Psoas muscle (tissue), 8 donors: ENCODE results near the gene PPP1R9B. TPM values are rescaled to one million over a fixed set of nuclear protein-coding genes. Genes with fewer than 3 reads are reported as not detected.

Source experiments
- ATAC-seq, 4 donors: fragments of 200-7000 bp; cut with Tn5 transposase; one replicate each; pipeline ENCODE4 v1.9.1; 2020; ENCODE audit warnings: moderate library complexity in 3 of 4, mild to moderate bottlenecking in 2 of 4
- DNase-seq, 2 donors: peaks; one replicate each; pipeline ENCODE4 v3.0.0-alpha.2; 2020
- H3K27ac ChIP-seq: fragments of 200-600 bp; one replicate; pipeline ENCODE4 v1.8.0; 2022
- H3K27me3 ChIP-seq, 3 donors: fragments of 200-600 bp in 1 of 3; one replicate each; pipeline versions ENCODE4 v1.6.1 to v1.8.0; 2013 to 2022; ENCODE audit warnings: low read length in 2 of 3, mild to moderate bottlenecking in 2 of 3, moderate library complexity in 1 of 3; ENCODE audit not compliant: insufficient read depth in 3 of 3
- H3K36me3 ChIP-seq, 2 donors: fragments of 200-600 bp in 1 of 2; one replicate each; pipeline versions ENCODE4 v1.6.1 to v1.8.0; 2013 to 2022; ENCODE audit warnings: low read depth in 1 of 2, mild to moderate bottlenecking in 1 of 2, moderate library complexity in 1 of 2; ENCODE audit not compliant: insufficient read depth in 1 of 2
- H3K4me1 ChIP-seq: fragments of 200-600 bp; one replicate; pipeline ENCODE4 v1.8.0; 2022
- H3K4me3 ChIP-seq: fragments of 200-600 bp; one replicate; pipeline ENCODE4 v1.8.0; 2022; ENCODE audit warnings: mild to moderate bottlenecking
- H3K9me3 ChIP-seq: fragments of 200-600 bp; one replicate; pipeline ENCODE4 v1.8.0; 2022
- WGBS, 3 donors: extraction: QIAGEN DNeasy Blood & Tissue Kit; methylation state at CpG; one replicate each; pipeline versions ENCODE4 v1.1.6 to v1.1.7; 2013; 5-methylcytosine and 5-hydroxymethylcytosine counted together
- intact Hi-C, 2 donors: fragments of 100-400 bp; cut with DNase I; formaldehyde crosslinking; loops; one replicate each; pipeline versions ENCODE4 v1.11.0 to v1.14.2; 2022
- polyA plus RNA-seq, 3 donors: library from polyadenylated mRNA; stranded (reverse); fragments of 200-250 nt; gene quantifications; one replicate each; pipeline ENCODE4 v1.2.3, GENCODE V29; 2013
- total RNA-seq, 4 donors: library from RNA; stranded (reverse); fragmentation: NEBNext Ultra II Directional in 2 of 4; extraction: Animal tissue kit (Norgen Biotek cat#: 25700) in 2 of 4; gene quantifications; one replicate each; pipeline versions ENCODE4 v1.2.1 to v1.2.4, GENCODE V29; 2021 to 2023
- TF ChIP-seq, protein P1 (sequence below): fragments of 200-600 bp; IDR thresholded peaks from one replicate; pipeline ENCODE4 v1.8.0; 2022; ENCODE audit warnings: antibody characterized with exemption
- donor health status: healthy with polysubstance abuse.
- donor health status: DM: no; HTN: no; CAD: no; lungs with moderate emphysema.
- donor health status: Bipolar disorder and iron deficiency.
- donor health status: healthy.
- donor health status: DM: yes; HTN: yes; CAD: no.
- donor health status: DM: no; HTN: no; CAD: no.
- donor health status: DM: no; HTN: no; CAD: no.
- donor health status: DM: yes; HTN: yes; CAD: no.

The PPP1R9B gene
- total and polyA plus RNA-seq, 7 donors, result 7.0 to 26.5 (median 15.1) TPM

- TF ChIP-seq, protein P1, sequence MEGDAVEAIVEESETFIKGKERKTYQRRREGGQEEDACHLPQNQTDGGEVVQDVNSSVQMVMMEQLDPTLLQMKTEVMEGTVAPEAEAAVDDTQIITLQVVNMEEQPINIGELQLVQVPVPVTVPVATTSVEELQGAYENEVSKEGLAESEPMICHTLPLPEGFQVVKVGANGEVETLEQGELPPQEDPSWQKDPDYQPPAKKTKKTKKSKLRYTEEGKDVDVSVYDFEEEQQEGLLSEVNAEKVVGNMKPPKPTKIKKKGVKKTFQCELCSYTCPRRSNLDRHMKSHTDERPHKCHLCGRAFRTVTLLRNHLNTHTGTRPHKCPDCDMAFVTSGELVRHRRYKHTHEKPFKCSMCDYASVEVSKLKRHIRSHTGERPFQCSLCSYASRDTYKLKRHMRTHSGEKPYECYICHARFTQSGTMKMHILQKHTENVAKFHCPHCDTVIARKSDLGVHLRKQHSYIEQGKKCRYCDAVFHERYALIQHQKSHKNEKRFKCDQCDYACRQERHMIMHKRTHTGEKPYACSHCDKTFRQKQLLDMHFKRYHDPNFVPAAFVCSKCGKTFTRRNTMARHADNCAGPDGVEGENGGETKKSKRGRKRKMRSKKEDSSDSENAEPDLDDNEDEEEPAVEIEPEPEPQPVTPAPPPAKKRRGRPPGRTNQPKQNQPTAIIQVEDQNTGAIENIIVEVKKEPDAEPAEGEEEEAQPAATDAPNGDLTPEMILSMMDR, result no peak
- ATAC-seq, result no peak
- Histone ChIP-seq H3K36me3 (peaks cover 0 to 44% of the 10 kb centered on the region in 2 donors), H3K4me1 (peaks cover 70% of the 10 kb centered on the region), H3K4me3 (peak overlapping the region; percentile 71), H3K27ac (peak overlapping the region; percentile 69), H3K27me3 (no peaks in the 10 kb centered on the region), H3K9me3 (no peaks in the 10 kb centered on the region)
- DNase-seq, result peak; percentile 13 to 48
- WGBS, 3 donors, result 47 to 59% (median 56%) methylated on average over 13 of the region's 13 CpGs
- intact Hi-C loops, result loop anchor here (5.0 kb wide), 2 partner anchors 36 to 71 kb away; partner anchors contain the start of genes SAMD14 (in 2 of the 2) and PDK2 (in 1 of the 2)
Measured at GRCh38 chr17:50168319-50168718, 17.8 kb upstream of the PPP1R9B start.

- DNase-seq (peak; percentile 15 to 48), ATAC-seq (no peak)
- no peaks in the 10 kb centered on the region for H3K9me3 ChIP-seq
- peak overlapping the region; percentile 71 for H3K4me3 ChIP-seq
- H3K4me1 ChIP-seq, result peaks cover 63% of the 10 kb centered on the region
- 31 to 56% (median 38%) methylated on average over 15 to 19 of the region's 19 CpGs for WGBS, 3 donors
- peaks cover 0 to 40% of the 10 kb centered on the region in 2 donors for H3K36me3 ChIP-seq
- TF ChIP-seq, protein P1, result no peak
- H3K27me3 ChIP-seq, result no peaks in the 10 kb centered on the region
- peak overlapping the region; percentile 69 for H3K27ac ChIP-seq
- intact Hi-C loops, result loop anchor here (5.0 kb wide), 2 partner anchors 35 to 70 kb away; partner anchors contain the start of genes SAMD14 (in 2 of the 2) and PDK2 (in 1 of the 2)
Measured at GRCh38 chr17:50167371-50167770, 16.9 kb upstream of the PPP1R9B start.

- intact Hi-C loops, result loop anchor here (5.0 kb wide), 2 partner anchors 34 to 69 kb away; partner anchors contain the start of genes SAMD14 (in 2 of the 2) and PDK2 (in 1 of the 2)
- TF ChIP-seq, protein P1, result no peak
- DNase-seq (peak in 1 of 2 donors; percentile 6), ATAC-seq (peak in 3 of 4 donors; percentile 0 to 1 (median 1))
- Histone ChIP-seq H3K4me3 (peak overlapping the region; percentile 80), H3K4me1 (peaks cover 60% of the 10 kb centered on the region), H3K36me3 (peaks cover 0 to 33% of the 10 kb centered on the region in 2 donors), H3K27ac (peak overlapping the region; percentile 99), H3K9me3 (no peaks in the 10 kb centered on the region), H3K27me3 (no peaks in the 10 kb centered on the region)
- 24 to 39% (median 24%) methylated on average over 7 of the region's 7 CpGs for WGBS, 3 donors
Measured at GRCh38 chr17:50166518-50167181, 16.2 kb upstream of the PPP1R9B start.

DNA sequence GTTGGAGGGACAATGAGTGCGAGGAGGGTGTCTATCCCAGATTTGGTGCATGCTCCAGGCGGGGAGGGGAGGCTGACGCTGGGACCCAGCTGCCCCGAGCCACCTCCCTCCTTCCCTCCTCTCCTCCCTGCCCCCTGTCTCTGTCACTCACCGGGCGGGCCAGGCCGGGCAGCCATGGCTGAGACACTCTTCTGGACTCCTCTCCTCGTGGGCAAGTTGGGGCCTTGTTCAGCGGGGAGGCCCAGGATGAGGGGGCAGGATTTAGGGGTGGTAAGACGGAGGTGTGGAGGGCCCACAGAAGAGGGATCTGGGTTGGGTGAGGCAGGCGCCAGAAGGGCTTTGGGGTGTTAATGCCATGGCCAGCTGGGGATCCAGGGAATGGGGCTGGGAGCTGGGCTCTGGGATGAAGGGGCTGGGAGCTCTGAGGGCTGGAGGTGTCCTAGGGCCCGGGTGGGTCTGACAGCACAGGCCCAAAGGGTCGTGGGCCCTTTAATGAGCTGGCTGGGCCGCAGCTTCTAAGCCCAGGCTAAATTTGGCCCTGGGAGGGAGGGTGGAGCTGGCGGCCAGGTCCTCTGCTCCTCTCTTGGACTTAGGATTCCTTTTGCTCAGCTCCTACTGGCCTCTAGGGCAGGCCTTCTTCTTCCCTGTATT lies 15.5 kb upstream of the PPP1R9B start, which contains the start of gene SGCA:
TSS of gene SGCA (plus strand) at position 139 of the 651 bp plus-strand sequence. CDS start at position 175, 36 bp downstream.
- WGBS, 3 donors, result 15 to 27% (median 23%) methylated on average over 12 to 15 of the region's 15 CpGs
- intact Hi-C loops, result loop anchor here (5.0 kb wide), 2 partner anchors 34 to 69 kb away; partner anchors contain the start of genes SAMD14 (in 2 of the 2) and PDK2 (in 1 of the 2)
- peak within 1 kb of the TSS; percentile 99 for H3K27ac ChIP-seq
- H3K36me3 ChIP-seq, result peaks cover 0 to 31% of the 10 kb centered on the region in 2 donors
- TF ChIP-seq, protein P1, result peak; percentile 10
- H3K9me3 ChIP-seq, result no peaks in the 10 kb centered on the region
- no peaks in the 10 kb centered on the region for H3K27me3 ChIP-seq
- H3K4me3 ChIP-seq, result peak within 1 kb of the TSS; percentile 80
- H3K4me1 ChIP-seq, result peaks cover 56% of the 10 kb centered on the region
- DNase-seq, result peak; percentile 76 to 90
- ATAC-seq, result peak; percentile 76 to 90 (median 84)
